H1 (cell line): ENCODE data around the gene PRIMA1. TPM values are rescaled to one million over a fixed set of nuclear protein-coding genes. Genes with fewer than 3 reads are reported as not detected.

Source experiments
- ASH2L ChIP-seq: fragments of 200-600, 300-600 bp; sonication (generic); IDR thresholded peaks from one replicate; pipeline ENCODE4 v1.7.1; 2017; ENCODE audit warnings: low read length
- BCL11A ChIP-seq, 2 experiments: IDR thresholded peaks; one replicate each; pipeline ENCODE4 v1.6.1; 2011; ENCODE audit warnings: low read depth in 2 of 2, low read length in 2 of 2, mild to moderate bottlenecking in 2 of 2
- CEBPB ChIP-seq: IDR thresholded peaks from 2 replicates; pipeline ENCODE4 v1.6.1; 2012; ENCODE audit warnings: low read depth, low read length
- CHD7 ChIP-seq: fragments of 300-600 bp; sonication (generic); IDR thresholded peaks from 2 replicates; pipeline ENCODE4 v1.7.1; 2012; ENCODE audit warnings: low read length, moderate library complexity, mild to moderate bottlenecking, inconsistent platforms; ENCODE audit not compliant: insufficient replicate concordance
- CTBP2 ChIP-seq: IDR thresholded peaks from 2 replicates; pipeline ENCODE4 v1.7.0; 2011; ENCODE audit warnings: borderline replicate concordance, mild to moderate bottlenecking, moderate library complexity, mixed read lengths, low read length; ENCODE audit not compliant: insufficient read depth, insufficient read length
- E2F6 ChIP-seq: IDR thresholded peaks from 2 replicates; pipeline ENCODE4 v1.6.1; 2012; ENCODE audit warnings: inconsistent platforms
- HDAC2 ChIP-seq, 2 experiments: fragments of 300-600 bp in 1 of 2; sonication (generic) in 1 of 2; IDR thresholded peaks; 2 replicates each; pipeline ENCODE4 v1.6.1; 2011 to 2012; ENCODE audit warnings: low read depth in 2 of 2, low read length in 2 of 2, mild to moderate bottlenecking in 2 of 2, moderate library complexity in 2 of 2, borderline replicate concordance in 1 of 2, inconsistent platforms in 1 of 2
- JUND ChIP-seq: IDR thresholded peaks from 2 replicates; pipeline ENCODE4 v1.6.1; 2011; ENCODE audit warnings: mild to moderate bottlenecking, improper control_type of control experiment, low read length
- KDM5A ChIP-seq: fragments of 200-600 bp; IDR thresholded peaks from 2 replicates; pipeline ENCODE4 v1.7.1; 2012; ENCODE audit warnings: mild to moderate bottlenecking, low read length, inconsistent platforms, mixed read lengths
- PHF8 ChIP-seq: fragments of 200-600 bp; sonication (generic); conservative IDR thresholded peaks from 2 replicates; pipeline ENCODE4 v1.7.1; 2012; ENCODE audit warnings: low read depth, mild to moderate bottlenecking, inconsistent platforms, low read length, moderate library complexity
- TAF1 ChIP-seq: IDR thresholded peaks from 2 replicates; pipeline ENCODE4 v1.6.1; 2011; ENCODE audit warnings: mild to moderate bottlenecking, low read depth, low read length
- ZNF274 ChIP-seq: IDR thresholded peaks from 2 replicates; pipeline ENCODE4 v1.7.0; 2012; ENCODE audit warnings: low read length, borderline replicate concordance; ENCODE audit errors: extremely low read depth
- polyA plus RNA-seq, 7 experiments: library from polyadenylated mRNA; depleted of rRNA in 3 of 7; stranded (reverse) in 5 of 7; unstranded in 2 of 7; fragments of >200 nt in 5 of 7; fragments of 200-250 nt in 2 of 7; gene quantifications; 1 replicate in 5 of 7; 2 replicates in 1 of 7; 4 replicates in 1 of 7; pipeline versions ENCODE4 v1.2.1 to v1.2.3, GENCODE V29; 2011 to 2013; ENCODE audit warnings: missing spikeins in 2 of 7, mixed read lengths in 2 of 7
- total RNA-seq: library from RNA; stranded (reverse); fragmentation: NEBNext Ultra II Directional; extraction: Animal tissue kit (Norgen Biotek cat#: 25700); gene quantifications from 2 replicates; pipeline ENCODE4 v1.2.1, GENCODE V29; 2021

The PRIMA1 gene
- total and polyA plus RNA-seq, 2 of the 8 experiments (the other 6 are each of a cell fraction or from before 2014, with no cell fraction given) = 2.8 to 4.5 TPM

GRCh38 chr14:93728651-93729016 lies 59.7 kb downstream of the PRIMA1 start (continued):
- TF ChIP-seq CHD7 = no peak
- TF ChIP-seq HDAC2 (IDR thresholded peaks at IDR 0.05; ENCODE audit: borderline replicate concordance in 1 of 2, low read depth in 2 of 2, low read length in 2 of 2) = no peak
- no peak for TF ChIP-seq KDM5A
- no peak for TF ChIP-seq E2F6
- no peak for TF ChIP-seq TAF1
- TF ChIP-seq BCL11A (IDR thresholded peaks at IDR 0.05; ENCODE audit: low read depth in 2 of 2, low read length in 2 of 2) = no peak
- TF ChIP-seq CEBPB = no peak
- TF ChIP-seq JUND = no peak
- no peak for TF ChIP-seq PHF8
- no peak for TF ChIP-seq ZNF274
- TF ChIP-seq CTBP2 = no peak
- no peak for TF ChIP-seq ASH2L
